DND-41 (cell line): ENCODE results near the gene SLCO2A1.

ENCODE experiments used
- ATAC-seq: fragments of 200-7000 bp; cut with Tn5 transposase; 3 replicates; pipeline ENCODE4 v1.9.1; 2021; ENCODE audit warnings: low read depth; ENCODE audit not compliant: insufficient read depth
- DNase-seq: peaks from one replicate; pipeline ENCODE4 v3.0.0-alpha.2; 2020
- H2AFZ ChIP-seq: 2 replicates; pipeline ENCODE4 v1.6.0; 2012; ENCODE audit warnings: low read depth, low read length
- H3K27ac ChIP-seq: 2 replicates; pipeline ENCODE4 v1.5.1; 2012; ENCODE audit warnings: low read length, inconsistent platforms
- H3K27me3 ChIP-seq: fragments of 200-600 bp; sonication (generic); 2 replicates; pipeline ENCODE4 v1.6.0; 2012; ENCODE audit warnings: low read length, mild to moderate bottlenecking, inconsistent platforms; ENCODE audit not compliant: insufficient read depth, poor library complexity
- H3K36me3 ChIP-seq: 2 replicates; pipeline ENCODE4 v1.5.1; 2012; ENCODE audit warnings: low read length, inconsistent platforms; ENCODE audit not compliant: insufficient read depth
- H3K4me1 ChIP-seq: 2 replicates; pipeline ENCODE4 v1.5.1; 2012; ENCODE audit warnings: mild to moderate bottlenecking, low read length; ENCODE audit not compliant: insufficient read depth
- H3K4me2 ChIP-seq: 2 replicates; pipeline ENCODE4 v1.6.0; 2012; ENCODE audit warnings: mild to moderate bottlenecking, moderate library complexity, low read length, inconsistent platforms; ENCODE audit not compliant: insufficient read depth
- H3K4me3 ChIP-seq, 2 experiments: fragments of 200-600 bp in 1 of 2; shearing (Covaris generic) in 1 of 2; 2 replicates each; pipeline ENCODE4 v1.5.1; 2012 to 2016; ENCODE audit warnings: inconsistent platforms in 2 of 2, low read length in 2 of 2, mild to moderate bottlenecking in 2 of 2, low read depth in 1 of 2, moderate library complexity in 1 of 2
- H3K79me2 ChIP-seq: 2 replicates; pipeline ENCODE4 v1.6.0; 2012; ENCODE audit warnings: low read length, inconsistent platforms; ENCODE audit not compliant: insufficient read depth
- H3K9ac ChIP-seq: 2 replicates; pipeline ENCODE4 v1.6.0; 2012; ENCODE audit warnings: low read depth, mild to moderate bottlenecking, inconsistent platforms, low read length, moderate library complexity
- H3K9me3 ChIP-seq: 2 replicates; pipeline ENCODE4 v1.5.1; 2012; ENCODE audit warnings: low read length, moderate library complexity, mild to moderate bottlenecking, inconsistent platforms; ENCODE audit not compliant: insufficient read depth, severe bottlenecking
- H4K20me1 ChIP-seq: 2 replicates; pipeline ENCODE4 v1.6.0; 2012; ENCODE audit warnings: low read length; ENCODE audit not compliant: insufficient read depth
- CTCF ChIP-seq: IDR thresholded peaks from 2 replicates; pipeline ENCODE4 v1.5.1; 2012; ENCODE audit warnings: borderline replicate concordance, low read length, moderate library complexity, mild to moderate bottlenecking; ENCODE audit not compliant: poor library complexity, severe bottlenecking; ENCODE audit errors: extremely low read depth
- EZH2 ChIP-seq: IDR thresholded peaks from 3 replicates; pipeline ENCODE4 v1.6.1; 2012; ENCODE audit warnings: borderline replicate concordance, low read depth, mild to moderate bottlenecking, moderate library complexity, low read length, inconsistent platforms; ENCODE audit not compliant: severe bottlenecking

SLCO2A1 gene

GRCh38 chr3:134014270-134014669, 15.5 kb downstream of the SLCO2A1 start:
- no peak overlapping the region for H3K9ac ChIP-seq
- H3K4me3 ChIP-seq = no peak overlapping the region
- H3K27me3 ChIP-seq = no peaks in the 10 kb centered on the region
- no peak overlapping the region for H3K27ac ChIP-seq
- no peaks in the 10 kb centered on the region for H3K79me2 ChIP-seq
- H3K9me3 ChIP-seq = no peaks in the 10 kb centered on the region
- no peak overlapping the region for H3K4me2 ChIP-seq
- no peak overlapping the region for H2AFZ ChIP-seq
- no peaks in the 10 kb centered on the region for H3K36me3 ChIP-seq
- no peak for DNase-seq
- no peaks in the 10 kb centered on the region for H4K20me1 ChIP-seq
- no peaks in the 10 kb centered on the region for H3K4me1 ChIP-seq
- TF ChIP-seq EZH2 (no peak), CTCF (no peak)
- no peak for ATAC-seq

GRCh38 chr3:134013280-134013679, 16.4 kb downstream of the SLCO2A1 start:
- TF ChIP-seq CTCF (no peak), EZH2 (no peak)
- Histone ChIP-seq H4K20me1 (no peaks in the 10 kb centered on the region), H3K79me2 (no peaks in the 10 kb centered on the region), H3K9ac (no peak overlapping the region), H3K9me3 (no peaks in the 10 kb centered on the region), H2AFZ (no peak overlapping the region), H3K4me2 (no peak overlapping the region), H3K36me3 (no peaks in the 10 kb centered on the region), H3K4me1 (no peaks in the 10 kb centered on the region), H3K27me3 (no peaks in the 10 kb centered on the region), H3K27ac (no peak overlapping the region), H3K4me3 (no peak overlapping the region)
- DNase-seq (no peak), ATAC-seq (no peak)

- Histone ChIP-seq H3K4me3 (no peak overlapping the region), H3K36me3 (no peaks in the 10 kb centered on the region), H3K4me1 (no peaks in the 10 kb centered on the region), H3K27ac (no peak overlapping the region), H4K20me1 (no peaks in the 10 kb centered on the region), H3K4me2 (no peak overlapping the region), H3K9me3 (no peaks in the 10 kb centered on the region), H3K27me3 (no peaks in the 10 kb centered on the region), H3K9ac (no peak overlapping the region), H2AFZ (no peak overlapping the region), H3K79me2 (no peaks in the 10 kb centered on the region)
- DNase-seq (no peak), ATAC-seq (no peak)
- TF ChIP-seq EZH2 (no peak), CTCF (no peak)
These were observed 20.3 kb downstream of the SLCO2A1 start for GRCh38 chr3:134009345-134010000.

- Histone ChIP-seq H3K27ac (no peak overlapping the region), H3K4me3 (no peak overlapping the region), H3K27me3 (no peaks in the 10 kb centered on the region), H3K4me2 (no peak overlapping the region), H3K36me3 (no peaks in the 10 kb centered on the region), H3K9me3 (no peaks in the 10 kb centered on the region), H2AFZ (no peak overlapping the region), H3K4me1 (no peaks in the 10 kb centered on the region), H3K79me2 (no peaks in the 10 kb centered on the region), H3K9ac (no peak overlapping the region), H4K20me1 (no peaks in the 10 kb centered on the region)
- TF ChIP-seq EZH2 (no peak), CTCF (no peak)
- no peak for ATAC-seq
- no peak for DNase-seq
These were observed 21.0 kb downstream of the SLCO2A1 start for GRCh38 chr3:134008630-134009156.
